Nephron (organoid): ENCODE results near the gene AGO4.

ENCODE experiments used
- H3K27ac Mint-ChIP-seq, 3 experiments: 2 replicates each; pipeline ENCODE4 v1.8.0; 2020; ENCODE audit warnings: mixed read lengths in 3 of 3, mild to moderate bottlenecking in 2 of 3, moderate library complexity in 1 of 3
- H3K27me3 Mint-ChIP-seq: 2 replicates; pipeline ENCODE4 v1.8.0; 2021; ENCODE audit warnings: low read depth, mild to moderate bottlenecking, moderate library complexity, mixed read lengths
- H3K36me3 Mint-ChIP-seq: 2 replicates; pipeline ENCODE4 v1.8.0; 2020; ENCODE audit warnings: low read depth, mixed read lengths
- H3K4me1 Mint-ChIP-seq: 2 replicates; pipeline ENCODE4 v1.8.0; 2020; ENCODE audit warnings: mixed read lengths
- H3K4me3 Mint-ChIP-seq, 3 experiments: 2 replicates each; pipeline ENCODE4 v1.8.0; 2020; ENCODE audit warnings: mild to moderate bottlenecking in 3 of 3, mixed read lengths in 3 of 3, moderate library complexity in 2 of 3
- H3K9me3 Mint-ChIP-seq: 2 replicates; pipeline ENCODE4 v1.8.0; 2020; ENCODE audit warnings: mixed read lengths
- CTCF ChIP-seq, 3 experiments: fragments of 200-600 bp; sonication (generic); IDR thresholded peaks; one replicate each; pipeline ENCODE4 v1.5.0; 2021; ENCODE audit warnings: antibody characterized with exemption in 3 of 3; ENCODE audit not compliant: unreplicated experiment in 3 of 3

Gene AGO4

DNA sequence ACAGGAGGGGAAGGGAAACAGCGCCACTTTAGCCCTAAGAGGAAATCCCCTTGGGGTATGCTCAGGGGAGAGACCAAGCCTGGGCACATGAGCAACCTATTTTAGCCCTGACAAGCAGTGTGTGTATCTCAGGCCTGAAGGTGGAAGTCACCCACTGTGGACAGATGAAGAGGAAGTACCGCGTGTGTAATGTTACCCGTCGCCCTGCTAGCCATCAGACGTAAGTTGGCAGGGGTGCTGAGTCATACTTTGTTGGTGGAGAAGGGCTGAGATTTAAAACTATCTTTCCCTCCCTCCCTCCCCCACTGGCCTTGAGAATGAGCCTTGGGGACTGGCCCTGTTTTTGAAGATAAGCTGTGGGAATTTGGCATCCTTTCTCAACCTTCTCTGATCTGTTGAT, 86.4 kb downstream of the AGO4 start:
- no peak for TF ChIP-seq CTCF (IDR thresholded peaks at IDR 0.05; ENCODE audit: unreplicated experiment in 3 of 3)
- Mint-ChIP-seq H3K36me3 (peaks cover 54% of the 10 kb centered on the region), H3K9me3 (no peaks in the 10 kb centered on the region), H3K4me1 (no peaks in the 10 kb centered on the region), H3K27ac (no peak overlapping the region), H3K27me3 (no peaks in the 10 kb centered on the region), H3K4me3 (no peak overlapping the region)

DNA sequence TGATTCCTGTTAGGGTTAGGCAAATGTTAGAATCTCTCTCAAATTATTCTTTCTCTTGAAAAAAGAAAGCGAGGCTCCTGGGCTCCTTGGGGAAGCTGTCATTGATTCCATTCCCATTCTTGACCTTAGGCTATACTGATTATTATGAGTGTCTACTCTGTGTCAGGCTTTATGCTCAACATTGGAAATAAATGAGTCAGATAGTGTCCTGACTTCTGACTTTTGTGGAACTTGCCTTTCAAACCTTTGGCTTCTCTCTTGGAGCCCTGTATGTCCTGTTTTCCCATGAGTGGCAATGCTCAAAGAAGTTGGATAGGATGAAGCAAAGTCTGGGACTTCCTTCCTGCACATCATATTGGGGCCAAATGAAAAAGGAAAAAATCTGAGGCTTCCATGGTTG, 86.8 kb downstream of the AGO4 start:
- Mint-ChIP-seq H3K36me3 (peaks cover 58% of the 10 kb centered on the region), H3K27me3 (no peaks in the 10 kb centered on the region), H3K9me3 (no peaks in the 10 kb centered on the region), H3K4me1 (no peaks in the 10 kb centered on the region), H3K27ac (no peak overlapping the region), H3K4me3 (no peak overlapping the region)
- no peak for TF ChIP-seq CTCF (IDR thresholded peaks at IDR 0.05; ENCODE audit: unreplicated experiment in 3 of 3)

DNA sequence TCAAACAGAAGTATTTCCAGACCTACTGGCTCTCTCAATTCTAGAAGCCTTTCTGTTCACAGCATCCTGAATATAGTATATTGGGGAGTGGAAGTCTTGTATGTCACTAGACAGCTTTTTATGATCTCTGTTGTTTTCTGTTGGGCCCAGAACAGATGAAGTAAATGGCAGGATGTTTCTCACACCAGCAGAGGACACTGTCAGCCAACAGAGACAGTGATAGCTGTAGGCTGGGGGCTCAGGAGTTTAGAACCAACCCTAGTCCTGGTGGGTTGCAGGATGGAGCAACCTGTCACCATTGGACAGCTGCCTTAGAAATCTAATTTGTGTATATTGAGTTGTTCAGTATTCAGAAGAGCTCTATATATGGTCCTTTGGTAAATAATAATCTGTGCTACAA, 92.1 kb downstream of the AGO4 start:
- TF ChIP-seq CTCF (IDR thresholded peaks at IDR 0.05; ENCODE audit: unreplicated experiment in 3 of 3), result no peak
- Mint-ChIP-seq H3K4me3 (no peak overlapping the region), H3K9me3 (no peaks in the 10 kb centered on the region), H3K4me1 (no peaks in the 10 kb centered on the region), H3K27me3 (no peaks in the 10 kb centered on the region), H3K36me3 (peaks cover 67% of the 10 kb centered on the region), H3K27ac (no peak overlapping the region)

- no peak overlapping the region for H3K4me3 Mint-ChIP-seq
- peaks cover 60% of the 10 kb centered on the region for H3K36me3 Mint-ChIP-seq
- no peak for TF ChIP-seq CTCF (IDR thresholded peaks at IDR 0.05; ENCODE audit: unreplicated experiment in 3 of 3)
- no peaks in the 10 kb centered on the region for H3K4me1 Mint-ChIP-seq
- no peaks in the 10 kb centered on the region for H3K9me3 Mint-ChIP-seq
- no peak overlapping the region for H3K27ac Mint-ChIP-seq
- H3K27me3 Mint-ChIP-seq, result no peaks in the 10 kb centered on the region
These were observed 93.4 kb downstream of the AGO4 start for GRCh38 chr1:35901235-35901634.

GRCh38 chr1:35902671-35903070, 94.9 kb downstream of the AGO4 start:
- no peak for TF ChIP-seq CTCF (IDR thresholded peaks at IDR 0.05; ENCODE audit: unreplicated experiment in 3 of 3)
- Mint-ChIP-seq H3K27me3 (no peaks in the 10 kb centered on the region), H3K36me3 (peaks cover 58% of the 10 kb centered on the region), H3K4me1 (no peaks in the 10 kb centered on the region), H3K9me3 (no peaks in the 10 kb centered on the region), H3K27ac (no peak overlapping the region), H3K4me3 (no peak overlapping the region)
